ENCODE results near the gene ATN1.

- TF ChIP-seq CTCF (IDR thresholded peaks at IDR 0.05), result no peak
- TF ChIP-seq EZH2 (IDR thresholded peaks at IDR 0.05), result no peak
- no peak for TF ChIP-seq EZH2phosphoT487 (IDR thresholded peaks at IDR 0.05)
Observed at GRCh38 chr12:6946033-6946919, 18.5 kb downstream of the ATN1 start.

All from neural progenitor cell (in vitro differentiated cells).